NK-92 treated with Interleukin-12 subunit alpha and Interleukin-12 subunit beta, amount 100 ng/mL, for 24 hours (cell line): ENCODE measurements around the gene GBP3.
"Not testable (repeated sequence)": the region's sequence is repeated elsewhere in the genome, so short reads cannot be mapped to it uniquely, and the experiment has no call there.

Source experiments
- DNase-seq: peaks from one replicate; lab custom pipeline; 2025; lab: John Stamatoyannopoulos, UW

GBP3 gene

GRCh38 chr1:88979054-88979748, 43.5 kb downstream of the GBP3 start:
- DNase-seq = no peak

GRCh38 chr1:88976235-88976634, 46.4 kb downstream of the GBP3 start:
- DNase-seq = no peak

GRCh38 chr1:88974616-88975172, 48.0 kb downstream of the GBP3 start:
- not testable (repeated sequence) for DNase-seq

GRCh38 chr1:88973520-88974137, 49.0 kb downstream of the GBP3 start:
- DNase-seq = no peak

GRCh38 chr1:88961647-88962275, 60.9 kb downstream of the GBP3 start:
- no peak for DNase-seq

GRCh38 chr1:88961081-88961480, 61.6 kb downstream of the GBP3 start:
- DNase-seq = no peak
